SK-N-SH (cell line): ENCODE measurements around the gene SPDL1. TPM values are rescaled to one million over a fixed set of nuclear protein-coding genes. Genes with fewer than 3 reads are reported as not detected.

Source experiments
- CTCF ChIA-PET: fragments of 300-600, 350-600 bp; formaldehyde crosslinking; extraction: SDS; loops from one replicate; lab custom pipeline; 2021; lab: Yijun Ruan, JAX
- POLR2A ChIA-PET: fragments of 350-600 bp; sonication (Branson Sonifier 250); formaldehyde crosslinking; extraction: SDS; loops from one replicate; lab custom pipeline; 2020; ENCODE audit warnings: antibody characterized with exemption, inconsistent platforms; lab: Yijun Ruan, JAX
- DNase-seq: peaks from one replicate; pipeline ENCODE4 v3.0.0; 2012
- H2AFZ ChIP-seq: fragments of 200-600 bp; sonication (generic); 2 replicates; pipeline ENCODE4 v1.8.1; 2016; ENCODE audit warnings: antibody characterized with exemption, mild to moderate bottlenecking, low read depth
- H3F3A ChIP-seq: fragments of 200-600 bp; sonication (generic); replicated peaks from 2 replicates; pipeline ENCODE3; 2016; ENCODE audit warnings: antibody characterized with exemption, mild to moderate bottlenecking; ENCODE audit not compliant: insufficient read depth
- H3K27ac ChIP-seq, 2 experiments: fragments of 200-500 bp in 1 of 2; fragments of 200-600 bp in 1 of 2; sonication (Bioruptor generic) in 1 of 2; sonication (generic), shearing (Covaris generic) in 1 of 2; 2 replicates each; pipeline versions ENCODE4 v1.5.1 to v1.6.1; 2014 to 2016; ENCODE audit warnings: low read depth in 2 of 2, inconsistent platforms in 1 of 2, low read length in 1 of 2, mild to moderate bottlenecking in 1 of 2, mixed read lengths in 1 of 2
- H3K27me3 ChIP-seq: fragments of 200-600 bp; sonication (generic), shearing (Covaris generic); 2 replicates; pipeline ENCODE4 v1.6.1; 2016; ENCODE audit warnings: mixed run types; ENCODE audit not compliant: insufficient read depth
- H3K36me3 ChIP-seq, 2 experiments: fragments of 200-500 bp in 1 of 2; fragments of 200-600 bp in 1 of 2; sonication (Bioruptor generic) in 1 of 2; sonication (generic) in 1 of 2; replicated peaks in 1 of 2; 2 replicates each; pipeline versions ENCODE3 to v1.5.1; 2014 to 2016; ENCODE audit warnings: low read length in 1 of 2, mild to moderate bottlenecking in 1 of 2; ENCODE audit not compliant: insufficient read depth in 2 of 2, control insufficient read depth in 1 of 2
- H3K4me1 ChIP-seq, 2 experiments: fragments of 200-500 bp in 1 of 2; fragments of 200-600 bp in 1 of 2; sonication (Bioruptor generic) in 1 of 2; sonication (generic), shearing (Covaris generic) in 1 of 2; 2 replicates each; pipeline versions ENCODE4 v1.5.1 to v1.6.1; 2014 to 2016; ENCODE audit warnings: low read depth in 1 of 2, low read length in 1 of 2, mixed run types in 1 of 2; ENCODE audit not compliant: insufficient read depth in 2 of 2, control insufficient read depth in 1 of 2
- H3K4me2 ChIP-seq: fragments of 200-600 bp; sonication (generic), shearing (Covaris generic); 2 replicates; pipeline ENCODE4 v1.6.1; 2017; ENCODE audit warnings: mixed run types
- H3K4me3 ChIP-seq, 2 experiments: fragments of 200-500 bp in 1 of 2; fragments of 200-600 bp in 1 of 2; sonication (Bioruptor generic) in 1 of 2; sonication (generic), shearing (Covaris generic) in 1 of 2; 2 replicates each; pipeline versions ENCODE4 v1.5.1 to v1.8.1; 2014 to 2016; ENCODE audit warnings: low read depth in 2 of 2, inconsistent platforms in 1 of 2, low read length in 1 of 2, mild to moderate bottlenecking in 1 of 2, mixed read lengths in 1 of 2, moderate library complexity in 1 of 2
- H3K79me2 ChIP-seq: fragments of 200-600 bp; sonication (generic); 2 replicates; pipeline ENCODE4 v1.8.1; 2017; ENCODE audit warnings: mild to moderate bottlenecking; ENCODE audit not compliant: insufficient read depth
- H3K9ac ChIP-seq: fragments of 200-600 bp; sonication (generic); 2 replicates; pipeline ENCODE4 v1.6.1; 2017; ENCODE audit warnings: mixed run types
- H3K9me2 ChIP-seq: fragments of 200-600 bp; sonication (generic); 2 replicates; pipeline ENCODE4 v1.6.1; 2017; ENCODE audit warnings: mixed run types
- H3K9me3 ChIP-seq: fragments of 200-600 bp; sonication (generic); 2 replicates; pipeline ENCODE4 v1.6.1; 2017; ENCODE audit warnings: mixed run types, mild to moderate bottlenecking, moderate library complexity
- H4K20me1 ChIP-seq: fragments of 200-600 bp; sonication (generic); 2 replicates; pipeline ENCODE4 v1.6.1; 2017; ENCODE audit warnings: mild to moderate bottlenecking, mixed run types; ENCODE audit not compliant: insufficient read depth
- CHD2 ChIP-seq: fragments of 150-350 bp; IDR thresholded peaks from 2 replicates; pipeline ENCODE4 v1.6.1; 2018; ENCODE audit warnings: low read length; ENCODE audit not compliant: partially characterized antibody
- ELF1 ChIP-seq: IDR thresholded peaks from 2 replicates; pipeline ENCODE4 v1.4.0; 2012
- EZH2phosphoT487 ChIP-seq: fragments of 200-600 bp; sonication (generic); IDR thresholded peaks from 2 replicates; pipeline ENCODE4 v1.6.1; 2017; ENCODE audit warnings: low read depth, mixed run types, mild to moderate bottlenecking, antibody characterized with exemption, moderate library complexity, borderline replicate concordance
- FOSL2 ChIP-seq: IDR thresholded peaks from 2 replicates; pipeline ENCODE4 v1.4.0; 2012; ENCODE audit warnings: low read depth, mild to moderate bottlenecking, moderate library complexity, borderline replicate concordance
- FOXJ3 ChIP-seq: sonication (generic); formaldehyde crosslinking; IDR thresholded peaks from 2 replicates; pipeline ENCODE4 v1.5.1; 2020; ENCODE audit warnings: mild to moderate bottlenecking, missing genetic modification reagents
- GATA2 ChIP-seq: sonication (generic); formaldehyde crosslinking; IDR thresholded peaks from 2 replicates; pipeline ENCODE4 v1.5.0; 2020; ENCODE audit warnings: mild to moderate bottlenecking, missing genetic modification reagents
- JUND ChIP-seq: IDR thresholded peaks from 2 replicates; pipeline ENCODE4 v1.4.0; 2012
- MEF2A ChIP-seq: IDR thresholded peaks from 2 replicates; pipeline ENCODE4 v1.4.0; 2012; ENCODE audit warnings: low read depth, borderline replicate concordance
- PBX3 ChIP-seq: IDR thresholded peaks from 2 replicates; pipeline ENCODE4; 2012
- RAD21 ChIP-seq: IDR thresholded peaks from 2 replicates; pipeline ENCODE4 v1.6.1; 2012; ENCODE audit warnings: mild to moderate bottlenecking, low read length
- TCF12 ChIP-seq: IDR thresholded peaks from 2 replicates; pipeline ENCODE4 v1.4.0; 2012
- TEAD4 ChIP-seq: IDR thresholded peaks from 2 replicates; pipeline ENCODE4 v1.4.0; 2012; ENCODE audit warnings: mild to moderate bottlenecking, borderline replicate concordance; ENCODE audit not compliant: insufficient read depth
- USF2 ChIP-seq: fragments of 150-350 bp; IDR thresholded peaks from 2 replicates; pipeline ENCODE4 v1.6.1; 2017; ENCODE audit warnings: antibody characterized with exemption, low read length, low read depth, borderline replicate concordance
- YY1 ChIP-seq: IDR thresholded peaks from 2 replicates; pipeline ENCODE4 v1.4.0; 2012; ENCODE audit warnings: low read depth, mild to moderate bottlenecking
- WGBS: methylation state at CpG from one replicate; pipeline ENCODE4 v1.1.6; 2017; ENCODE audit warnings: low lambda C conversion rate; 5-methylcytosine and 5-hydroxymethylcytosine counted together
- polyA plus RNA-seq, 3 experiments: library from polyadenylated mRNA; depleted of rRNA; stranded (reverse); fragments of >200 nt; gene quantifications; 2 replicates each; pipeline ENCODE4 v1.2.3, GENCODE V29; 2012

SPDL1 gene
- polyA plus RNA-seq, 1 of the 3 experiments (the other 2 are of a cell fraction): 45.1 TPM

GRCh38 chr5:169545762-169546161, 37.8 kb upstream of the SPDL1 start:
- ChIA-PET CTCF (interaction anchor here (0.7 to 2.3 kb wide), 5 partner anchors 8 to 598 kb away, joined by 3 to 12 read pairs (median 5); partner anchors contain the start of gene SLIT3), POLR2A (no interaction called here)
- Histone ChIP-seq H2AFZ (no peak overlapping the region), H3F3A (no peaks in the 10 kb centered on the region), H3K9ac (no peak overlapping the region), H3K27me3 (no peaks in the 10 kb centered on the region), H3K4me3 (no peak overlapping the region), H3K27ac (no peak overlapping the region), H3K4me1 (peaks cover 0 to 23% of the 10 kb centered on the region in 2 experiments; a peak in 2 of 4 replicates), H3K9me3 (no peaks in the 10 kb centered on the region), H3K36me3 (no peaks in the 10 kb centered on the region), H3K79me2 (no peaks in the 10 kb centered on the region), H3K4me2 (no peak overlapping the region), H3K9me2 (no peaks in the 10 kb centered on the region), H4K20me1 (no peaks in the 10 kb centered on the region)
- TF ChIP-seq EZH2phosphoT487 (no peak), JUND (peak; percentile 37), ELF1 (no peak), FOSL2 (peak; percentile 54; the same call in 1 of the 2 replicates)
- WGBS: 92% methylated on average over 1 of the region's 1 CpG
- DNase-seq: no peak

- Histone ChIP-seq H3K9ac (no peak overlapping the region), H3K27me3 (no peaks in the 10 kb centered on the region), H3K4me3 (no peak overlapping the region), H3K4me1 (peaks cover 0 to 23% of the 10 kb centered on the region in 2 experiments; a peak in 2 of 4 replicates), H3K36me3 (no peaks in the 10 kb centered on the region), H2AFZ (no peak overlapping the region), H3K9me3 (no peaks in the 10 kb centered on the region), H3K27ac (no peak overlapping the region)
- no peak for DNase-seq
- no peak for TF ChIP-seq USF2
- TF ChIP-seq CHD2: no peak
- TF ChIP-seq TEAD4: no peak
- no peak for TF ChIP-seq TCF12
- TF ChIP-seq GATA2 (CRISPR knock-in tag): no peak
- TF ChIP-seq PBX3: no peak
- TF ChIP-seq MEF2A: no peak
- TF ChIP-seq RAD21: no peak
- TF ChIP-seq FOSL2: no peak
- TF ChIP-seq ELF1: no peak
- no peak for TF ChIP-seq JUND
- TF ChIP-seq FOXJ3: no peak
- no peak for TF ChIP-seq YY1
- TF ChIP-seq, all 33 proteins: peak for 0
- CTCF ChIA-PET: interaction anchor here (0.6 to 3.8 kb wide), 7 partner anchors 9 to 599 kb away, joined by 3 to 83 read pairs (median 5); partner anchors contain the start of gene SLIT3
- Histone ChIP-seq H3K79me2 (no peaks in the 10 kb centered on the region), H3F3A (no peaks in the 10 kb centered on the region), H4K20me1 (no peaks in the 10 kb centered on the region), H3K9me2 (no peaks in the 10 kb centered on the region), H3K4me2 (no peak overlapping the region)
- 91% methylated on average over 3 of the region's 3 CpGs for WGBS
- POLR2A ChIA-PET: no interaction called here
These were observed 37.2 kb upstream of the SPDL1 start for GRCh38 chr5:169546346-169546745.
